NT2/D1 (cell line): Measurements from ENCODE around the gene COBL.

Source experiments
- SUZ12 ChIP-seq: IDR thresholded peaks from 2 replicates; pipeline ENCODE4 v1.6.1; 2011; ENCODE audit not compliant: insufficient read length, insufficient read depth; ENCODE audit errors: extremely low read depth
- YY1 ChIP-seq: IDR thresholded peaks from 2 replicates; pipeline ENCODE4 v1.6.1; 2011; ENCODE audit not compliant: insufficient read length, insufficient read depth
- ZNF274 ChIP-seq: IDR thresholded peaks from 2 replicates; pipeline ENCODE4 v1.6.1; 2011; ENCODE audit warnings: mild to moderate bottlenecking, low read depth, low read length

DNA sequence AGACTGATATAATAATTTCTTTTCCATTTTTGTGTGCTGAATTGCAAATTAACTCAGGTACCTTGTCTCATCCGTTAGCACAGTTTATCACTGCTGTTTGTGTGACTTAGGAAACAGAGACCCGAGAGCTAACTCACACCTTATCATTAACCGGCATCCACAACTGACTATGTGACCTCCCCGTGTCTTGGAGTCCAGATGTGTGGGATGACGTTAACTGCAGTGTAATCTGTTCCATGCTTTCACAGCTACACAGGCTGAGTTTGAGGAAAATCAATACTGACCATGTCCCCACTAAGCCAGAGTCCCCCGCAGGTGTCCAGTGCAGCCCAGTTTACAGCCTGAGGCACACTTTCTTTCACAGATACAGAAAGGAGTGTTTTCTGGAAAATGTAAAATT is 154.7 kb downstream of the COBL start:
- TF ChIP-seq YY1 (no peak), ZNF274 (no peak), SUZ12 (no peak)
